ENCODE data around the gene SLC16A6.
A peak's percentile ranks its signal among the peaks of the same experiment; 100 is the strongest.
"Not testable (repeated sequence)": the region's sequence is repeated elsewhere in the genome, so short reads cannot be mapped to it uniquely, and the experiment has no call there.

The SLC16A6 gene

DNA sequence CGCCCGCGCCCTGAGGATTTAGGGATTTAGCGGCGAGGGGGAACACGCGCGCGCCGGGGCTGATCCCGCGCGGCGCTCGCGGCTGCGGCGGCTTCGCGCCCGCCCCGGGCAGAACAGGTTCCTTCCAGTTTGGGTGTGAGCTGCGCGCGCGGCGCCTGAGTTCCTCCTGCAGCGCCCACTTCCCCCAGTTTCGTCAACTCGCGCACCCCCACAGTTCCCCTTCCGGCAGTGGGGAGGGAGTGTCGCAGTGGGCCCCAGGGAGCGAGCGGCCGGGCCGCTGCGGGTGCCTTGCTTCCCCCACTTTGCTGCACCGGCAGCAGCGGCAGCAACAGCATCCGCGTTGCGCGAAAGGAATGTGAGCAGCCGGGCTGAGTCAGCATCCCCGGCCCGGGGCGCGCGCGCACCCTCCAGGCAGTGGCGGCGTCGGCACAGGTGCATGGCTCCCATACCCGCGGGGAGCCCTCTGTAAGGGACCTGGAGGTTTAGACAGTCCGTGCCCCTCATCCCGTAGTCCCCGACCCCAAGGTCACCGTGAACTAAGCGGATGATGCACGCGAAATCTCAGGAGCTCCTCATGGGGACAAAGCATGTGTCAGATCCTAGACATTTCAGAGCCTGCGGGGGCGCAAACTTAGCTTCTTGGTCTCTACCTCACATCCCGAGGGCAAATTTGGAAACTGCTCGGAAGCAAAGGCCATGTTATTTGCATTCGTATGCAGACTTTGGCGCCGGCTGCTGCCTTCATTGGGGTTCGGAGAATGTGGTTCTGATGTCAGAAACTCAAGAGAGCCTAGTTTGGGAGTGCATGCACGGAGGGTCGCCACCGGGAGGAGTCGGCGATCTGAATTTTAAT is 1.1 kb upstream of the SLC16A6 start:
- FAIRE-seq = peak; percentile 81
- DNase-seq (ENCODE audit: extremely low spot score, insufficient read length, low read depth) = peak; percentile 85

DNA sequence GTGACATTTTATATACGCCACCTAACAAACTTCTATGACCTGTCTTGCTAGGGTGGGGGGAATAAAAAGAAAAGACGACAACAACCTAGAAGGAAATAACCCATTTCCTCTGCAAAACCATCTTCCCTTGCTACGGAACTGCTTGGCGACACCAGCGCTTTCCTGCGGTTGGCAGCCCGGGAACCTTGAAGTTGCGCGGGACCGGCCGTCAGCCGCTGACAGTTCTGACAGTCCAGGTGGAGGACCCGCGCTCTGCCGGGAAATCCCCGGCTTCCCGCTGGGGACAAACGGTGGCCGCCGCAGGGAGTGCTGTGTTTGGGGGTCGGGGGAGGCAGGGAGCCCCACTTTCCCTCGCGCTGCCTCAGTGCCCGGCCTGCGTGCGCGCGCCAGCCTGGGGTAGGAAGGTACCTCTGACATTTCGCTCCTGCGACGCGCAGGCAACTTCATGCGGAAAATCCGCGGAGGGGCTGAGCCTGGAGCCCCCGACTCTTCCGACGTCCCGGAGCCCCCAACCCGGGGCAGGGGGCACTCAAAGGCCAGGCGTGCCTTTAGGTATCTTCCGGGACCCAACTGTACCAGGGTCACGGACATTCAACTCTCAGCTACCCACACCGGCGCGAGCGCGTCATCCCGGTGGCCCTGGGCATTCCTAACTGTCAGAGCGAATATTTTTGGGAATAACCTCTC is 516 bp downstream of the SLC16A6 start:
- FAIRE-seq = peak; percentile 59
- no peak for DNase-seq (ENCODE audit: extremely low spot score, insufficient read length, low read depth)

DNA sequence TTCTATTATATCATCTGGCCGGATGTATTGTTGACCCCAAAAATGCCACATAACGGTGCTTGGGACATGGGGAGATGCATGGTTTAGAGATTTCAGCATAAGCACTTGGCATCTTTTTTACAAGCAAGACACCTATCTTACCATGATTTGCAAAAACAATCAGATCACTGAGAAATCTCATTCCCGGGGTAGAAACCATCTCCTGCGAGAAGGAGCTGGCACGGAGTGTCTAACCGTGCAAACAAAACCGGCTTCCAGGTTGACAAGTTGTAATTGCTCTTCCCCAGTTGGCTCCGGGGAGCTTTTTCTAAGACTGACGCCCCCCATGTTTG is 1.0 kb downstream of the SLC16A6 start:
- FAIRE-seq = no peak
- no peak for DNase-seq (ENCODE audit: extremely low spot score, insufficient read length, low read depth)

DNA sequence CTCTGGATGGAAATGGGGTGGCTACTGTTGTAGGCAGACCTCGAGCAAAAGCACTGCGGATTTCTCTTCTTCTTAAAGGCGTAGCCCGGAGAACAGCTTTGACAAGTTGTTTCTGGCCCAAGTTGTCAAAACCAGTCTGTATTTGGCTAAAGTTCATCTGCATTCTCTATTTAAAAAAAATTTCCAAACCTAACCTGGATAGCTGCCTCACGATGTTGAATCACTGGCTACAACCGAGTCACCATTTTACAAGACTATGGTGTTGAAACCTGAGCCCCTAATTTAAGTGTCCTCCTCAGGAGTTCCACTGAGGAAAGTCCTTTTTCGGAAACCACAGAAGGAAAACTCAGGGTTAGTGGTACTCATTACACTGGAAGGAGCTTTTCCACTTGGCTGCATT is 1.5 kb downstream of the SLC16A6 start:
- FAIRE-seq (no peak), DNase-seq (ENCODE audit: extremely low spot score, insufficient read length, low read depth) (no peak)

DNA sequence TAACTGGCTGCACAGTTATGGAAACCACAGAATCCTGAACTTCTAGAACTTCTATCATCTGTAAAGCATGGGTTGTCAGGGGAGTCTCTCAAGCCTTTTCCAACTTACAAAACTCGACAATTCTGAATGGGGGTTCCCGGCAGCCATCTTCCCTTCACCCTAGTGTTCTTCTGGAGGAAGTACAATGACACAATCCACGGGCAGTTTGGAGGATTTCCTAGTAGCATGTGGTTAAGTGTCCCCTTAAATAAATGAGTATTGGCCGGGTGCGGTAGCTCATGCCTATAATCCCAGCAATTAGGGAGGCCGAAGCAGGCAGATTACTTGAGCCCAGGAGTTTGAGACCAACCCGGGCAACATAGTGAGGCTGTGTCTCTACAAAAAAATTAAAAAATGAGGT is 2.1 kb downstream of the SLC16A6 start:
- FAIRE-seq = no peak
- no peak for DNase-seq (ENCODE audit: extremely low spot score, insufficient read length, low read depth)

DNA sequence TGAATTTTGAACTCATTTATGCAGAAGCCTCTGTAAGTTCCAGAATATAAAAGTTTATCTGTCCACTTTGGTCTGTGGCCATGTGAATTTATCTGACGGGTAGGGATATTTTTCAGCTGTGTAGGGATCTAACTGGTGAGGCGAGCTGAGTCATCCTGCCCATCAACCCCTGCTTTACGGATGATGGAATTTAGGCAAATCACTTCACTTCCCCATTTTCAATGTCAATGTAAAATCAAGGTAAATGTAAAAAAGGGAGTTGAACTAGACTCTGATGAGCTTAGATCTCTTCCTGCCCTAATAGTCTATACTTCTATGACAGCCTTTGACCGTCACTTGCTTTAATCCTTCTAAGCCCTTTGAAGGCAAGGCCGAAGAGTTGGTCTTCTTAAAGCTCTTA is 2.6 kb downstream of the SLC16A6 start:
- FAIRE-seq (peak; percentile 85), DNase-seq (ENCODE audit: extremely low spot score, insufficient read length, low read depth) (peak; percentile 42)

DNA sequence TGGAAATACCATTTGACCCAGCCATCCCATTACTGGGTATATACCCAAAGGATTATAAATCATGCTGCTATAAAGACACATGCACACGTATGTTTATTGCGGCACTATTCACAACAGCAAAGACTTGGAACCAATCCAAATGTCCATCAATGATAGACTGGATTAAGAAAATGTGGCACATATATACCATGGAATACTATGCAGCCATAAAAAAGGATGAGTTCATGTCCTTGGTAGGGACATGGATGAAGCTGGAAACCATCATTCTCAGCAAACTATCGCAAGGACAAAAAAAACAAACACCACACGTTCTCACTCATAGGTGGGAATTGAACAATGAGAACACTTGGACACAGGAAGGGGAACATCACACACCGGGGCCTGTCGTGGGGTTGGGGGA is 9.0 kb downstream of the SLC16A6 start:
- DNase-seq (ENCODE audit: extremely low spot score, insufficient read length, low read depth); FAIRE-seq: not testable (repeated sequence)

DNA sequence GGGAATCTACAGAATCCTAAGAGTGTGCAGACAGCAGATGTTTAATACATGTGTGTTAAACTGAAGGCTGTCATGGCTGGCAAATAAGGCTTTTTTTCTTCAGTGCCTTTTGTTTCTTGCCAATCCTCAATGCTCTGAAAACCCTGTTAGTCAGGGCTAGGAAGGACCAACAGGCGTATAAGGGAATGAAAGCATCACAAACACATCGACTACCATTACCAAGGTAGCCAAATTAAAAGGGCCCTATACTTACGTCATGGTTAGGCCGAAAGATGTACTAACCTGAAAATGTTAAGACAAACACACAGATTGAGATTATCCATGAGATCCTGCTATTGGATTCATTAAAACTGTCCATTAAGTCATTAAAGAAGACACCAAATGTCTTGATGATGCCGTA is 13.1 kb downstream of the SLC16A6 start:
- no peak for DNase-seq (ENCODE audit: extremely low spot score, insufficient read length, low read depth)
- no peak for FAIRE-seq

DNA sequence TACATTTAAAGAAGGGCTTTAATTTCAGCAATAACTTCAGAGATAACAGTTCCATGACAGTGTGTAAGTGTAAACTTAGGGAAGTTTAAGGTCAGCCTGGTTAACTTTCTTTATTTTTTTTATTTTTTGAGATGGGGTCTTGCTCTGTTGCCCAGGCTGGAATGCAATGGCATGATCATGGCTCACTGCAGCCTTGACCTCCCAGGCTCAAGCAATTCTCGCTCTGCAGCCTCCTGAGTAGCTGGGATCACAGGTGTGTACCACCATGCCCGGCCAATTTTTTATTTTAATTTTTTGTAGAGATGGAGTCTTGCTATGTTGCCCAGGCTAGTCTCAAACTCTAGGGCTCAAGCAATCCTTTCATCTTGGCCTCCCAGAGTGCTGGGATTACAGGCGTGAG is 14.6 kb downstream of the SLC16A6 start:
- DNase-seq (ENCODE audit: extremely low spot score, insufficient read length, low read depth); FAIRE-seq: not testable (repeated sequence)

DNA sequence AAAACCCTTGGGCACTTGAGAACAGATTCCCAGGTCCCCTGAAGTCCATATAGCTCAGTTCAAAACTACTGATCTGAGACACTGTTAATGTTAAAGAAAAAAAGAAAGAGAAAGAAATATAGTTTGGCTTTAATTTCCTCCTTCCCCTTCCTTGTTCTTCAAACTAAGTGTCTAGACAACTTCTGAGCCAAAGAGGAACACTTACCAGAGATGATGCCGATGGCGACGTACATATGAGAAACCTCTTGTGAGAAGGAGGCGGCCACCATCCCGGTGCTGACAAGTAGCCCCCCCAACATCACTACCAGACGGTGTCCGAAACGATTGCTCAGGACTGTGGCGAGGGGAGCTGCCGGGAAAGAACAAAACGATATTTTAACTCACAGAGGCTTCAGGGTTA is 17.2 kb downstream of the SLC16A6 start:
- DNase-seq (ENCODE audit: extremely low spot score, insufficient read length, low read depth) = no peak
- no peak for FAIRE-seq

DNA sequence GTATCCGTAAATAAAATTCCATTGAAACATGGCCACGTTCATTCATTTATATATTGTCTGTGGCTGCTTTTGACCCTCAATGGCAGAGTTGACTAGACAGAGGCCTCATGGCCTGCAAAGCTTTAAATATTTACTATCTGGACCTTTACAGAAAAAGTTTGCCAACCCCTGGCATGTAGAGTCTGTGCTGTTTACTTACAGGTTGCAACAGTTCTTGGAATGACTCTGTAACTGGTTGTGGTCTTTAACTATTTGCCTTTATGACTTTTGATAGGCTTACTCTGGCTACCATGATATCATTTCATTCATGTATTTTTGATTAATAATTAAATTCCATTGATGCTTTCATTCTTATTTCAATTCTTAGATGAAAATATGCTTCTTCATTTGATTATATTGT is 25.1 kb downstream of the SLC16A6 start:
- DNase-seq (ENCODE audit: extremely low spot score, insufficient read length, low read depth); FAIRE-seq: not testable (repeated sequence)

DNA sequence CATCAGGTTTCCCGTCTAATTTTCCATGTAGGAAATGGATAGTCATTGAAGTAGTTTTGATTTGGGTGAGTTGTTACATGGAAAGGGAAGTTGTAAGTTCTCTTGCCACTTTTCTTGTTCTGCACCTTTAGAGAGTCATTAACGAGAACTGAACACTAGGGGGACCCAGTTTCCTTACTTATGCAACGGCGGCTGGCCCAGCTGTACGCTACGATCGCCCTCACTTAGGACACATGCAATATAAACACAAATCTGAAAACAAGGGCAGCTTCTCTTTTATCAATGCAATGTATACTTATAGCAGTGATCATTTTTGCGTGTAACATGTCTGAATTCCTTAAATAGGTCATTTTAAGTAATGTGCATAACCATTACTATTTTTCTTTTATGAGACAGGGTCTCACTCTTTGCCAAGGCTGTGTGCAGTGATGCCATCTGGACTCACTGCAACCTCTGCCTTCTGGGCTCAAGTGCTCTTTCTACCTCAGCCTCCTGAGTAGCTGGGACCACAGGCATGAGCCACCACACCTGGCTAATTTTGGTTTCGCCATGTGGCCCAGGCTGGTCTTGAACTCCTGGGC is 27.7 kb downstream of the SLC16A6 start:
- not testable (repeated sequence) for DNase-seq (ENCODE audit: extremely low spot score, insufficient read length, low read depth)
- FAIRE-seq = peak; percentile 95

DNA sequence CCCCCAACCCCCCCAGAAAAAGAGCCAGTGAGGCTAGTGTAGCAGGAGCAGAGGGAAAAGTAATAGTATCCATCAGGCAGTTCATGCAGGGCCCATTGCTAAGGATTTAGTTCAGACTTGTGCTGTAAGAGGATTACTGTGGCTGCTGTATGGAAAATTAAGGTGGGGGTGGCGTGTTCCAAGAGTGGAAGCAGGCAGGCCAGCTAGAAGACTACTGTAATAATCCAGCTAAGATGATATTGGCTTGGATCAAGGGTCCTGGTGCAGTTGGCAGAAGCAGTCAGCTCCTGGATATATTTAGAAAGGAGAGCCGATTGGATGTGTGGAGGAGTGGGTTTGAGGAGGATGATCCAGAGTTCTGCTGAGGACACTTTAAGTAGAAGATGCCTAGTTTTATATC is 28.5 kb downstream of the SLC16A6 start:
- not testable (repeated sequence) for FAIRE-seq; DNase-seq (ENCODE audit: extremely low spot score, insufficient read length, low read depth)

DNA sequence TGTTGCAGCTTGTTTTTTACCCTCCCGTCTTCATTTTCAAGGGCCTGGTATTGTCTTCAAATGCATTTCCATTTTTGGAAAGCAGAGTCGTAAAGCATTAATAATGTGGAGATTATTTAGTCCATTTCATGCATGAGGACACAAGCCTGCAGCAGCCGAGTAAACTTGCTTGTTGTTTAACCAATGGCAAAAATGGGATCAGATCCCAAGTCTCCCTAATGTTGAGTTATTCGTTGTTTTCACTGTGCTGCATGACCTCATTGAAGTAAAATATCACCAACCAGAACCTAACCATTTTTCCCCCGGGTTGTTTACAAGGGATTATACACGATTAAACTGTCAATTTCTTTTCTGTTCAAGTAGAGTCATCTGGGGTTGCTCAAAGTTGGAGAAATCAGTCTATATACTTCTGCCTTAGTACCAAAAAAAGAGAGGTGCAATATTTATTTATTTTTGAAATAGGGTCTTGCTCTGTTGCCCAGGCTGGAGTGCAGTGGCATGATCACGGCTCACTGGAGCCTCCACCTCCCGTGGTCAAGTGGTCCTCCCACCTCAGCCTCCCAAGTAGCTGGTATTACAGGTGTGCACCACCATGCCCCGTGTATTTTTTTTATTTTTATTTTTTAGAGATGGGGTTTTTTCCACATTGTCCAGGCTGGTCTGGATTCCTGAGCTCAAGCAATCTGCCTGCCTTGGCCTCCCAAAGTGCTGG is 30.7 kb downstream of the SLC16A6 start:
- no peak for DNase-seq (ENCODE audit: extremely low spot score, insufficient read length, low read depth)
- no peak for FAIRE-seq

DNA sequence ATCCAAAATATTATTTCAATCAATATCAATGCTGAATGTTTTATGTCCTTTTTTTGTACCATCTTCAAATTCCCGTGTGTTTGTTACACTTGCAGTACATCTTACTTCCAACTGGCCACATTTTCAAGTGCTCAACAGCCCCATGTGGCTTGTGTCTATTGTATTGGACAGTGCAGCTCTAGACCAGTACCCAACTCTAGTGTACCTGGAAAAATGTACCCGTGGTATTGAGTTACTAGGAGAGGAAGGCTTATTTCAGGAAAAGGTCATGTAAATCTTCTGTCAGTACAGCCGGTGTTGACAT is 31.3 kb downstream of the SLC16A6 start:
- peak; percentile 72 for FAIRE-seq
- not testable (repeated sequence) for DNase-seq (ENCODE audit: extremely low spot score, insufficient read length, low read depth)

DNA sequence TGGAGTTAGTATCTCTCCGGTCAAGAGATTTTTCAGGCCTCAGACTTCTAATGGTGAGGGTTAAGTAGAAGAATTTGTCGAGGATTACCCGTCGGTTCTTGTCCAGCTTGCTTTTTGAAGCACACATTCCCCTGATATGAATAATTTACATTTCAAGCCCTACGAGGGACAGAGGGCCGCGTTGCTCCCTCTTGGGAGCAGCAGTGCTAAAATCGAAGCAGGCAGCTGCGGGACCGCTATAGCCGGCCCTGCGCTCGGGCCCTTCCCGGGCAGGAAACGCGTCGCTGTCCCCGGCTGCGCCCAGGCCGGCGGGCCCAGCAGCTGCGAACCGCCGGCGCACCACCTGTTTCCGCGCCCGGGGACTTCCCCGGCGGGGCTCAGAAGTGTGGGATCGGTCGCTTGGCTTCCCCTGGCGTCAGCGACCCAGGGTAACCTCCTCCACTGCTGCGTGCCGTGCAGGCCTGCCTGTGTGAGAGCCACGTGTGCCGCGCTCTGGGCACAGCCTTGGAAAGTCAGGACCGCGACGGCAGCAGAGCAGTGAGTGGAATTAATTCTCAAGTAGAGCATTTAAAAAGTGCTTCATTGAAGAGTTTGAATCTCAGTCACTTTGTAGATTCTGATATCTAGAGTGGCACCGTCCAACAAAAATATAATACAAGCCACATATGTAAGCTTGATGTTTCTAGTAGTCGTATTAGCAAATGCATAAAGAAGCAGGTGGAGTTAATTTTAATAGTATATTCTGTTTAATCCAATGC is 31.9 kb downstream of the SLC16A6 start:
- DNase-seq (ENCODE audit: extremely low spot score, insufficient read length, low read depth) (peak; percentile 53), FAIRE-seq (peak; percentile 96)

DNA sequence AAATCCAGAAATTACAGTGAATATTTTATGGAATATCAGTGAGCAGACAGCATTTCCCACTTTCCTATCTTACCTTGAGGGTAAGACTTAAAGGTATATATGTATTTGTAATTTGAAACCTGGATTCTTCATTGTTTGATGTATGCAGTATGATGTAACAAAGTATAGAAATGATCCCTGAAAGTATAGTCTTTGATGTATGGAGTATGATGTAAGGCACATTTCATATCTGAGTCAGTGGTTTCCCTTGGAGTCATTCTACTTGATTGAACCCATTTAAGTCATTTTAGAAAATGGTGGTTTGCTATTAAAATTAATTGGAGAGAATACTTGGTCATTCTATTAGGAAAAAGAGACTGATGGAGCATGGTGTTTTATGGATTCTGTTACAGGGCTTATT is 33.0 kb downstream of the SLC16A6 start:
- FAIRE-seq (no peak), DNase-seq (ENCODE audit: extremely low spot score, insufficient read length, low read depth) (no peak)

DNA sequence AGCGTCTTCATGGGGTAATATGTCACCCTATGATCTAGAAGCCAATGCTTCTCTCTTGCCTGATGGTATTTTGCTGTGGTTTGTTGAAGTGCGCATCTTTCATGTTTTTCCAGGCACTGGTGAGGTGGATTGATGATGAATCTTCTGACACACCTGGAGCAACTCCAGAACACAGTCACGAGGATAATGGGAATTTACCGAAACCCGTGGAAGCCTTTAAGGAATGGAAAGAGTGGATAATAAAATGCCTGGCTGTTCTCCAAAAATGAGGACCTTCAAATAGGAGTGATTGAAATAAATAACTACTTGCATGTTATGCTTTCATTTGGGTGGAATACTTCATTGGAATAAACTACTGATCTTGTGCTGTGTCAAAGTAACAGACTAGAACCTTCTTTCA is 34.2 kb downstream of the SLC16A6 start:
- not testable (repeated sequence) for DNase-seq (ENCODE audit: extremely low spot score, insufficient read length, low read depth); FAIRE-seq

DNA sequence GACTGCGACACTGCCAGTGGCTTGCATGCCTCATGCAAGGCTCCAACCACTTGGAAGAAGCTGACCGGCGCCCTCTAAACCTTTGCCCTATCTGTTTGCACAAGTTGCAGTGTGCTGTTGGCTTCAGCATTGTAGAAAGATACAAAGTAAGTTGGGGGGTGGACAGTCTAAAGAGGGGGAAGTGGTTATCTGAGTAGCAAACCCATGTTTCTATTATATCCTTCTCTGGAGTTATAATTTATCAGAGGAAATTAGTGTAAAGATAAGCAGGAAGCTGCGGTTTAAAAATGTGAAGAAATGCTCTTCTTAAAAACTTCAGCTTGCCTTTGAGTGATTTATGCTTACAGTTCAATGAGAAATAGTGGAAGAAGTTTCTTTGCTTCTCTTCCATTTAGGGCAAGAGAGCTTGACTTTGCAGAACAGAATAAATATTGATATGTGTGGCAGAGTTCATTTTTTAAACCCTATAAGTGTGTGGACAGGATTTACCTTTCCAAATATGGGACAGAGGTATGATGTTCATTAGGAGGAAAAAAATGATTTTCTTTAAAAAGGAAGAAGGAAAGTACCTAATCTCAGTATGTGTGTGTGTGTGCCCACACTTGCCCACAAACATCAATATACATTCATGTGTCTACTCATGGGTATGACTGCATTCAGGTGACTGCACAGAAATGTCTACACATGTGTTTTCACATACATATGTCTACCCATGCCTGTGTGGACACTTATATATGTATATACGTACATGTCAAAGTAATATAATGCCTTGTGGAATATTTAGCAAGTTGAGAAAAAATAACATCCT is 35.0 kb downstream of the SLC16A6 start:
- DNase-seq (ENCODE audit: extremely low spot score, insufficient read length, low read depth) (no peak), FAIRE-seq (peak; percentile 76)

Measured in GM18507 (cell line).